GM18951 (cell line): ENCODE measurements around the gene ASTN2.

Experiments used
- POLR2A ChIP-seq: IDR thresholded peaks from 4 replicates; pipeline ENCODE4 v1.6.1; 2011; ENCODE audit warnings: mild to moderate bottlenecking; ENCODE audit not compliant: insufficient read length, insufficient read depth; ENCODE audit errors: extremely low read depth
- in situ Hi-C: fragments of 300-500 bp; cut with MboI; formaldehyde crosslinking; loops from one replicate; pipeline ENCODE4 v1.12.0; 2022; ENCODE audit warnings: low sequenced_read_pairs, mixed read lengths, inconsistent platforms; ENCODE audit not compliant: unreplicated experiment

Gene ASTN2

GRCh38 chr9:116765011-116765410, 649.8 kb downstream of the ASTN2 start:
- in situ Hi-C loops = no loop called here
- TF ChIP-seq POLR2A = no peak

GRCh38 chr9:116763770-116764169, 651.1 kb downstream of the ASTN2 start:
- TF ChIP-seq POLR2A = no peak
- in situ Hi-C loops = no loop called here

GRCh38 chr9:116760636-116761035, 654.2 kb downstream of the ASTN2 start:
- in situ Hi-C loops = no loop called here
- no peak for TF ChIP-seq POLR2A

- no peak for TF ChIP-seq POLR2A
- in situ Hi-C loops = no loop called here
Measured at GRCh38 chr9:116757030-116757429, 657.8 kb downstream of the ASTN2 start.

GRCh38 chr9:116753389-116753788, 661.5 kb downstream of the ASTN2 start:
- no peak for TF ChIP-seq POLR2A

GRCh38 chr9:116750510-116750909, 664.3 kb downstream of the ASTN2 start:
- no peak for TF ChIP-seq POLR2A
- in situ Hi-C loops = no loop called here

More at GRCh38 chr9:116753389-116753788, 661.5 kb downstream of the ASTN2 start:
- in situ Hi-C loops = no loop called here

GRCh38 chr9:116749772-116750171, 665.1 kb downstream of the ASTN2 start:
- in situ Hi-C loops = no loop called here
- TF ChIP-seq POLR2A = no peak

- TF ChIP-seq POLR2A = no peak
- in situ Hi-C loops = no loop called here
Measured at GRCh38 chr9:116749176-116749575, 665.7 kb downstream of the ASTN2 start.

GRCh38 chr9:116741742-116742141, 673.1 kb downstream of the ASTN2 start:
- TF ChIP-seq POLR2A = no peak
- in situ Hi-C loops = no loop called here

- in situ Hi-C loops = no loop called here
- TF ChIP-seq POLR2A = no peak
Measured at GRCh38 chr9:116741086-116741740, 673.6 kb downstream of the ASTN2 start.

- TF ChIP-seq POLR2A = no peak
- in situ Hi-C loops = no loop called here
Measured at GRCh38 chr9:116737152-116737546, 677.7 kb downstream of the ASTN2 start.

GRCh38 chr9:116736399-116737151, 678.3 kb downstream of the ASTN2 start:
- in situ Hi-C loops = no loop called here
- TF ChIP-seq POLR2A = no peak

- no peak for TF ChIP-seq POLR2A
- in situ Hi-C loops = no loop called here
Measured at GRCh38 chr9:116733010-116733641, 681.7 kb downstream of the ASTN2 start.

GRCh38 chr9:116726602-116727001, 688.3 kb downstream of the ASTN2 start:
- TF ChIP-seq POLR2A = no peak
- in situ Hi-C loops = no loop called here
